ENCODE measurements around the gene ANKRD50.

ANKRD50 gene

GRCh38 chr4:124710015-124710741, 2.4 kb downstream of the ANKRD50 start:
- no peak for DNase-seq

- DNase-seq = no peak
These were observed 3.8 kb downstream of the ANKRD50 start for GRCh38 chr4:124708517-124709300.

DNA sequence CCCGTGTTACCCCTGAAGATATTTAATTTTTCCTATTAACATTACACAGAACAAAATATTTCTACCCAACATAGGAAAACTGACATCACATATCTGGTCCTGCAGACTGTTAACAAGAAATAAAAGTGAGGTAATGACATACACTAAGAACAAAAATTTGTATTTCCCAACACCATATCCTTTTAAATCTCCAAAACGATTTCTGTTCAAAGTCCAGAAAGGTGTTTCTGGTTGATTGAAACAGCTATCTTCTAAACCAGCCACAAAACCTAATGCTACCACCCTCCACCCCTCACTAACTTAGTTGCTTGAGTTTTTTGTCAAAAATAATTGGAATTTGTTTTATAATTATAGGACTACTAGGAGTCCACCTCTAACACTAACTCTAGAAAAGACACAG, 7.1 kb downstream of the ANKRD50 start:
- DNase-seq = no peak

DNA sequence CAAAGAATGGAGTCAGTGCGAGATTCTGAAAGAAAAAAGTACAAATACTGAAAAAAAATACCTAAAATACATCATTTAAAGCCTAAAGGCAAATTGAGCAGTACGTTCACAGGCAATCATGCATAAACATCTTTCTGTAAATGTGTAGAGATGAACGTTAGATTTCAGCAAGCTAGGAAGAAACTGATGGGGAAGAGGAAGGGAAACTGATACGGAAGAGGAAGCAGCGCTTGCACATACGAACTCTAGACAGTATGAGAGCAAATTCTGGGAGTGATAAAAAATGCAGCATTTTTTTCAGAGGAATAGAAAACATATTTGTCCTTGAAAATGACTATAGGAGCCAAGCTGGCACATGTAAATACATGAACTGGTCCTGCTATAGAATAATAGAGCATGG, 9.4 kb downstream of the ANKRD50 start:
- DNase-seq = no peak

DNA sequence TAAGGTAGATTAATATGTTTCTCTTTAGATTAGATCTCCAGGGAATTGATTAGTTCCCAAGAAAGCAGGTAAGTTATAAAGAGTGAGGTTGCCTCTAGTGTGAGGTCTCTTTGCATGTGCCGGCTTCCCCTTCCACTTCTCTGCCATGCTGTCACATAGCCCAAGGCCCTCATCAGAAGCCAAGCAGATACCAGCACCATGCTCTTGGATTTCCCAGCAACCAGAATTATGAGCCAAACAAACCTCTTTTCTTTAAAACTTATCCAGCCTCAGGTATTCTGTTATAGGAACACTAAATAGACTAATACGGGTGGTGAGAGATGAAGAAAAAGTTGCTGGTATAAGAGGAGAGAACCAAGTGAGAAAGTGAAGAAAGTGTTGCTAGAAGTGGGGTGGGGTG, 15.1 kb downstream of the ANKRD50 start:
- DNase-seq = no peak

GRCh38 chr4:124696182-124696581, 16.4 kb downstream of the ANKRD50 start:
- no peak for DNase-seq

- DNase-seq = no peak
These were observed 17.5 kb downstream of the ANKRD50 start for GRCh38 chr4:124694946-124695598.

GRCh38 chr4:124694306-124694705, 18.2 kb downstream of the ANKRD50 start:
- no peak for DNase-seq

GRCh38 chr4:124691801-124692200, 20.7 kb downstream of the ANKRD50 start:
- no peak for DNase-seq

- DNase-seq = no peak
These were observed 26.3 kb downstream of the ANKRD50 start for GRCh38 chr4:124686279-124686678.

DNA sequence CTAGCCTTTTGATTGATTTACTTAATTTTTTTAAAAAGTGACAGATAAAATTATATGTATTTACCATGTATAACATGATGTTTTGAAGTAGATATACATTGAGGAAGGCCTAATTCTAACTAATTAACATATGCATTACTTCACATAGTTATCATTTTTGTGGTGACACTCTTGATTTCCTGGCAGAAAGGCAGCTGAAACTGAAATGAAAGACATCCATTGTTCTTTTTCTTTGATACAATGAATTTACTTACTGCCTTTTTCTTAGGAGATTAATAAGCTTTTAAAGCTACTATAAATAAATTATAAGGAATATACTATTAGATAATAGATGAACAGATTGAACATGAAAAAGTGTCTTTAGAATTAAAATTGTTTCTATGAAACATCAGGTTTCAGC, 26.7 kb downstream of the ANKRD50 start:
- no peak for DNase-seq

DNA sequence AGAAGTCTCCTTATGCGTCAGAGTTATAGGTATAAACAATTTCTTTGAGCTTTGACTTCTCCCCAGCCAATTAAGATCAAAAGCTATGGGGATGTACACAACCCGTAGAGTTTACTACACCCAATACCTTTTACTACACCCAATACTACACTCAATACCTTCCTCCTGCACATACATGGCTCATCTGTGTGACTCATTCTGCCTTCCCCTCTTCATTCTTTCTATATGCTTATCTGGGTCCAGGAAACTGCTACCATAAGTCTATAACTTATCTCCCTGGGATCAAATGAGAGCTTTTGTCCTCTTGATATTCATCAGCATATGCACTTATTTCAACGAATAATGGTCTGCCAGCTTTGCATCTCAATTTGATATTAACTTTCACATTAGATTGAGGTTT, 28.2 kb downstream of the ANKRD50 start:
- DNase-seq = no peak

DNA sequence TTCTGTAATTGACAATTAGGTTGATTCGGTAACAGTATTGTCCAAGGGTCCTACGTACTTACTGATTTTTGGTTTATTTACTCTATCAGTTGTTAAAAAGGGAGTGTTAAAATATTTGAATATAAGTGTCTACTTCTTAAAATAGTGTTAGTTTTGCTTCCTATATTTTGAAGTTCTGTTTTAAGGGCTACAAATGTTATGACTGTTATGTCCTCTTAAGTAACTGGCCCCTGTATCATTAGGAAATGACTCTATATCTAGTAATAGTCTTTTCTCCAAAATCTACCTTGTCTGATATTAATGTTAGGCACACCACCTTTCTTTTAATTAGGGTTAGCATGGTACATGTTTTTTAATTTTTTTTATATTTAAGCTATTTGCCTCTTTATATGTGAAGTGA, 30.1 kb downstream of the ANKRD50 start:
- no peak for DNase-seq

DNA sequence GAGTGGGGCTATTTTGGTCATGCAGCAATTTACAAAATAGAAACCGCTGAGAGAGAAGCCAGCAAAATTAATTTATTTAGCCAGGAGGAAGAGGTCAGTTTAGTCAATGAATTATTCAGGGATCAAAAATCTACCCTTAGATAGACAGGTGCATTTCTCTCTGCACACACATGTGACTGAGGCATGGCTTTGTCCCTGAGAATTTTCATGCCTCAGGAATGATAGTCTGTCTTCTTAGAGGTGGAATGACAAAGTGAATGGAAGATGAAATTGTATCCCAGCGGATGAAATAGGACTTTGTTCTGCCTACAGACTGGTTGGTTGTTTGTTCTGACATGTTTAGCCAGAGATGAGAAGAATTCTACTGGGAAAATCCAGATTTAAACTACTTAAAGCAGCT, 46.0 kb downstream of the ANKRD50 start:
- no peak for DNase-seq

- DNase-seq = no peak
These were observed 53.7 kb downstream of the ANKRD50 start for GRCh38 chr4:124658795-124659194.

GRCh38 chr4:124650614-124651013, 61.9 kb downstream of the ANKRD50 start:
- no peak for DNase-seq

GRCh38 chr4:124647599-124647998, 64.9 kb downstream of the ANKRD50 start:
- DNase-seq = no peak

- DNase-seq = no peak
These were observed 67.9 kb downstream of the ANKRD50 start for GRCh38 chr4:124644621-124645020.

- DNase-seq = no peak
These were observed 69.7 kb downstream of the ANKRD50 start for GRCh38 chr4:124642846-124643245.

GRCh38 chr4:124641715-124642381, 70.7 kb downstream of the ANKRD50 start:
- DNase-seq = no peak

DNA sequence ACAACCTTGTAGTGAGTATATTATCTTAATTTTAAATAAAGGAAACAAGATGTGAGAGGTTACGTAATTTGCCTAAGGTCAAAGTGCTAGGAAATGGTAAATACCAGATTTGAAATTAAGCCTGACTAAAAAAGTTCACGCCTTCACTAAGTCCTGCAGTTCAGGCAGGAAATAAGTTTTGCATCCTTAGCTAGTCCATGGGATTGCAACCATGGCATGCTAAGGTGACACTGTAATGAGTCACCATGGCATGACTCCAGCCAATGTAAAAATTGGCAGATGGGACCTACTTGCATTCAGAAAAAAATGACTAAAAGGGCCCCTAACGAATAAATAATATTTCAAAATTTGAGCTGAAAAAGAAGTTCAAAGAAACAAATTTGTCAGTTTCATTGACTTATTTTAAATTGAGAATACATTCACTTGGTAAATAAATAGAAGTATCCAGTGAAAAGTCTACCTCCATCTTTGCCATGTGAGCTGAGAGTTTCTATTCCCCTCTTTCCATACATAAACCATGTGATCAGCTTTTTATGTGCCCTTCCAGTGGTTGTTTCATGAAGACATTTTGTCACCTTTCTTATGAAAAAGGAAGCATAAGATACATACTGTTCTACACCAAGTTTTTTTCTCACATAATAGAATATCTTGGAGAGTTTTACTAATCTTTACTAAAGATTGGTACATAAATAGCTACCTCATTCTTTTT, 72.4 kb downstream of the ANKRD50 start:
- DNase-seq = no peak

DNA sequence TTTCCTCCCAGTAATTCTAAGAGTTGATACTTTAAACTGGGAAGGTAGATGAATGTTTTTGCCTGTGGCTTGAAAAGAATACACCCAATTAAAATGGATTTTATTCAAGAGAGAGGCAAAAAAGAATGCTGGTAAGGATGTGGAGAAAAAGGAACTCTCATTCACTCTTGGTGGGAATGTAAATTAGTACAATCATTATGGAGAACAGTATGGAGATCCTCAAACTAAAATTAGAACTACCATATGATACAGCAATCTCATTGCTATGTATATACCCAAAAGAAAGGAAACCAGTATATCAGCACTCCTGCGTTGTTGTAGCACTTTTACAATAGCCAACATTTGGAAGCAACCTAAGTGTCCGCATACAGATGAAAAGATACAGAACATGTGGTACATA, 75.2 kb downstream of the ANKRD50 start:
- DNase-seq = no peak

DNA sequence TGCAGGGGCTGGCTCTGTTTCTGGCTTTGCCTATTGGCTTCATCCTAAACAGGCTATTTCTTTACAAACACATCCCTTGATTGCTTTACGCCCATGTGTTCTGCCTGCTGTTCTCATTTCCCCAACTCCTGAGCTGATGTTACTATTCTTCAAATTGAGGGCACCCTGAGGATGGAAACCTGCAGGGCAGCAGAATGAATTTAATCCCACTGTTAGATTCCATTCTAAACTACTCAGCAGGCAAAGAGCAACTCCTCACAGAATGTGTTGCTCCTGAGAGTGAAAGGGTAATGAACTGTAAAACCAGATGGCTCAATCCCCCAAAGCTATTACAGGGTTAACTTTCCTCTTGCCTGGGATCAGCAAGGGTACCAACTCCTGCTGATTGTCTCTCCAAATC, 75.7 kb downstream of the ANKRD50 start:
- no peak for DNase-seq

Data from GF-D8 (cell line).